Epithelial cell of proximal tubule (primary cell): ENCODE results near the gene KANK4. TPM values are rescaled to one million over a fixed set of nuclear protein-coding genes. Genes with fewer than 3 reads are reported as not detected.

ENCODE experiments used
- DNase-seq: peaks from one replicate; pipeline ENCODE4 v3.0.0-alpha.2; 2011; ENCODE audit warnings: low read depth
- H3K4me3 ChIP-seq: 2 replicates; pipeline ENCODE4 v1.5.1; 2011; ENCODE audit warnings: low read depth, mild to moderate bottlenecking, low read length
- total RNA-seq: library from RNA; depleted of rRNA; stranded (reverse); fragments of >200 nt; gene quantifications from 2 replicates; pipeline ENCODE4 v1.2.3, GENCODE V29; 2015
- TF ChIP-seq, protein P1 (sequence below): conservative IDR thresholded peaks from 2 replicates; pipeline ENCODE4 v1.5.1; 2012; ENCODE audit warnings: low read depth, mild to moderate bottlenecking, low read length

KANK4 gene
- total RNA-seq, 1 donor from 2014 or later: not detected

DNA sequence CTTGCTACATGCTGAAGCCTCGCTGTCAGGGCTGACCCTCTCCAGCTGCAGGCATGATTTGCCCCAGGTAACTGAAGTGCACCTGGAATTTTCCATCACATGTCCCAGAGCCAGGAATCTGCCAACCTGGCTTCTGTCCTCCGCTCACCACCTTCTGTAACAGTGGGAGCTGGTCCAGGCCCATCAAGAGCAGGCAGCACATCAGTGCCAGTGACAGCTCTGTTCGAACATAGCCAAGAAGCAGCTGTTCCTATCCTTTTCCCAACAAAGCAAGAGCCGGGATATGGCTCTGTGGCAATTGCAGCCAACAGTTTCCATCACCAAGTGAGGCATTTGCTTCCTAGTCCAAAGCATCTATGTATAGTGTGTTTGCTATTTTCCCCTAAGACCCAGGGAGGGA lies 42.2 kb upstream of the KANK4 start:
- no peak for DNase-seq
- H3K4me3 ChIP-seq: no peak overlapping the region
- TF ChIP-seq, protein P1, sequence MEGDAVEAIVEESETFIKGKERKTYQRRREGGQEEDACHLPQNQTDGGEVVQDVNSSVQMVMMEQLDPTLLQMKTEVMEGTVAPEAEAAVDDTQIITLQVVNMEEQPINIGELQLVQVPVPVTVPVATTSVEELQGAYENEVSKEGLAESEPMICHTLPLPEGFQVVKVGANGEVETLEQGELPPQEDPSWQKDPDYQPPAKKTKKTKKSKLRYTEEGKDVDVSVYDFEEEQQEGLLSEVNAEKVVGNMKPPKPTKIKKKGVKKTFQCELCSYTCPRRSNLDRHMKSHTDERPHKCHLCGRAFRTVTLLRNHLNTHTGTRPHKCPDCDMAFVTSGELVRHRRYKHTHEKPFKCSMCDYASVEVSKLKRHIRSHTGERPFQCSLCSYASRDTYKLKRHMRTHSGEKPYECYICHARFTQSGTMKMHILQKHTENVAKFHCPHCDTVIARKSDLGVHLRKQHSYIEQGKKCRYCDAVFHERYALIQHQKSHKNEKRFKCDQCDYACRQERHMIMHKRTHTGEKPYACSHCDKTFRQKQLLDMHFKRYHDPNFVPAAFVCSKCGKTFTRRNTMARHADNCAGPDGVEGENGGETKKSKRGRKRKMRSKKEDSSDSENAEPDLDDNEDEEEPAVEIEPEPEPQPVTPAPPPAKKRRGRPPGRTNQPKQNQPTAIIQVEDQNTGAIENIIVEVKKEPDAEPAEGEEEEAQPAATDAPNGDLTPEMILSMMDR: no peak

DNA sequence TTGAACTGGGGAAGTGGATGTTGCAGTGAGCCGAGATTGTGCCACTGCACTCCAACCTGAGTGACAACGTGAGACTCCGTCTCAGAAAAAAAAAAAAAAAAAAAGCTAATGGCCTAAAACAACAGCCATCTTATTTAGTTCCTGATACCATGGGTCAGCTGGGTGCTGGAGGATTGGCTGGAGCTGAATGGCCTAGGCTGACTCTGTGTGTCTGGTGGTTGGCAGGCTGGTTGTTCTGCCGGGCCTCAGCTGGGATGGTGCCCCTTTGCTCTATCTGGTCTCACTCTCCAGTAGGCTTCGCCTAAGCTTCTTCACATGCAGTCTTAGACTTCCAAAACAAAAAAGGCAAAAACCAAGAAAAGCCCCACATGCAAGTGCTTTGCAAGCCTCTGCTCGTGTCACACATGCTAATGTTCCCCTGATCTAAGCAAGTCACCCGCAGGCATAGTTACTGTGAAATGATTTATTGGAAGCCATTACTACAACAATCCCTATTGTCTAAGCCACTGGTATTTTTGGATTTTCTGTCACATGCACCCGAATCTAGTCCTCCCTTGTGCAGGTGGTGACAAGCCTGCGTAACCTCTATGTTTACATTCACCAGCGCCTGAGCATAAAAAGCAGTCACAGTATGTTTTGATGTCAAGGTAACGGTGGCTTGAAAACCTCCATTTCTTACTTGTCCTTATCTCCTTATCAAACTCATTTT lies 39.6 kb upstream of the KANK4 start:
- TF ChIP-seq, protein P1: no peak
- DNase-seq: no peak
- H3K4me3 ChIP-seq: no peak overlapping the region

DNA sequence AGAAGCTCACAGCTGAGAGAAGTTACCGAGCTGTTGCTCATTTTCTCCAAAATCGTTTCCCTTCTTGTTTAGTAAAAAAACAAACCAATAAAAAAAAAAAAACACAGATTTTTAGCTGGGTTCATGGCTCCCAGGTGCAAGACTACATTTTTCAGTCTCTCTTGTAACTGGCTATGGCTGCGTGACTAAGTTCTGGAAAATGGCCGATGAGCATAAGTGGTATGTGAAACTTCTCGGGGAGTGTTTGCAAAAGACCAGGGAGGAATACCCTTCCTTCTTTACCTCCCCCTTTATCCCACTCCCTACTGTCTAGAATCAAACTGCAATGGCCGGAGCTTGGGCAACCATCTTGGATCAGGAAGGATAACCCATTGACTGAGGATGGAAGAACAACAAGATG lies 38.7 kb upstream of the KANK4 start:
- TF ChIP-seq, protein P1: no peak
- DNase-seq: no peak
- no peak overlapping the region for H3K4me3 ChIP-seq

DNA sequence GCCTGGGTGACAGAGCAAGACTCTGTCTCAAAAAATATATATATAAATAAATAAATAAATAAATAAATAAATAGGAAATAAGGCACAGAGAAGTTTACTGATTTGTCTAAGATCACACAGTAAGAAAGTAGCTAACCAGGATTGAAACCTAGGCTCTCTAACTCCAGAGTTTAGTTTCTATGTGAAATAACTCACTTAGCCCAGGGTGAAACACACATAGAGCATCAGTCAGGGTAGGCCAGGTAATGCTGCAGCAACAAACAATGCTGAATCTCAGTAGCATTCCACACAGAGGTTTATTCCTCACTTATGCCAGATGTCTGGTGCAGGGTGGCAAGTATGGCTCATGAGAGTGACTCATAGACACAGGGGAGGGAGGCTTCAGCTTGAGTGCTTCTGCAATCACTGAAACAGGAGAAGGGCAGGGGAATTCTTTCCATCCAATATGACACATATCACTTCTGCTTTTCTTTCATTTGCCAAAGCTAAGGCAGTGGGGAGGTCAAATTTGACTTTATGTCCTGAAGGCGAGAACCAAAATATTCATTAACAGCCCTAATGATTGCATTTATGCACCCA lies 37.1 kb upstream of the KANK4 start:
- TF ChIP-seq, protein P1: no peak
- no peak overlapping the region for H3K4me3 ChIP-seq
- peak; percentile 74 for DNase-seq

DNA sequence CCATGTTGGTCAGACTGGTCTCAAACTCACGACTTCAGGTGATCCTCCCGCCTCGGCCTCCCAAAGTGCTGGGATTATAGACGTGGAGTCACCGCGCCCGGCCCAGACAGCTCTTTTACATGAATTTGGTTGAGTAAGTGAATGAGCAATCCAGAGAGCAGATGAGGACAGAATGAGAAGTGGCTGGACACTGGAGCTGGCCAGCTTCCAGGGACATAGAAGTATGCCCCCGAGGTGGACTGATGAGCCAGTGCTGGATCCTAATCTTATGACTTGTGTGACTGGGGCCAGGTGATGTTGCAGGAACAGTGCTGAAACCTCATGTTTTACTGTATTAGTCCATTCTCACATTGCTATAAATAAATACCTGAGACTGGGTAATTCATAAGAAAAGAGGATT lies 35.9 kb upstream of the KANK4 start:
- no peak for DNase-seq
- no peak overlapping the region for H3K4me3 ChIP-seq
- TF ChIP-seq, protein P1: no peak

DNA sequence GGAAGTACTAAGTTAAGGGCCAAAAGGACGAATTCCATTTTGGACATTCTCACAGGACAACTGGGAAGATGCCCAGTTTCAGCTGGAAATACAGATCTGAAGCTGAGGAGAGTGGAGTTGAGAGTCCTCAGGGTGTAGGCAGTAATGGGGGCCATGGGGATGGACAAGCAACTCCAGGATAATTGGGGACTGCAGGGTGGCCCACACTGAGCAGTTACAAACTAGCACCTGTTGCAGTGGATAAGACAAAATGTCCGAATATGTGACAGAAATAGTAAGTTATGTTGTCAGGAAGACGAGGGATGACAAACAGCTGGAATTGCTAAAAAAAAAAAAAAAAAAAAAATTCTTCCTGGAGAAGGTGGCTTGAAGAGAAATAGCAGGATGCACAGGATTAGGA lies 34.6 kb upstream of the KANK4 start:
- TF ChIP-seq, protein P1: no peak
- no peak overlapping the region for H3K4me3 ChIP-seq
- DNase-seq: no peak

DNA sequence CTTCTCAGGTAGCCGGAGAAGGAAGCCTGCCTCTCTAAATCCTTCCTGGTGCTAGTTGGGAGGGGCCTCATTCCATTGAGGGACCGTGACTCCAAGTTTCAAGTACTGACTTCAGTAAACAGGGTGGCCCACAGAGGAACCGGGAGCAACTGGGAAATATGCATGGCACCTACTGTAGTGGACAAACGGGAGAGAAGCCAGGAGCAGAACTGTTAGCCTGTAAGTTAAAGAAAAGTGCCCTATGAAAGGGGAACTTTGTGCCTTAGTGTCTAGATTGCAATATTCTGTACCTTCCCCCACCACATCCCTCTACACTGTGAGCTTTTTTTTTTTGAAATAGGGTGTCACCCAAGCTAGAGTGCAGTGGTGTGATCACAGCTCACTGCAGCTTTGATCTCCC lies 33.2 kb upstream of the KANK4 start:
- TF ChIP-seq, protein P1: no peak
- no peak for DNase-seq
- no peak overlapping the region for H3K4me3 ChIP-seq
